Measurements from ENCODE around the gene HERC3. TPM values are rescaled to one million over a fixed set of nuclear protein-coding genes. Genes with fewer than 3 reads are reported as not detected.

HERC3 gene
- total RNA-seq, 1 donor from 2014 or later, result 8.5 TPM

DNA sequence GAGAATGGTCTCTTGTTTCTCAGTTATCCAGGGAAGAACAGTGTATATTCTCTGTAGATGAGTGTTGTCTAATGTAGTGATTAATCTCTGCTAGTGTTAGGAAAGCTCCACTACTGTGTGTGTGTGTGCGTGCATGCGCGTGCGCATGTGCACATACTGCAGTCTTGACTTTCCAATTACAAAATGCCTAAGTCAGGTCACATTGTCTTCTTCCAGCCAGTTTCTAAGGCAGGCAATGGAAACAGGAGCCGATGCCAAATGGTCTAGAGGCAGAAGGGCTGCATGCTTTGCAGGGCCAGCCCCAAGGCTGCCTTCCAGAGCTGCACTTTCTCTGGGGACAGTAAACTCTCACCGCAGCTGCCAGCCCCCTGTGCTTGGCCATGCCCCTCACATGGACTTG, 135.9 kb downstream of the HERC3 start:
- H2AFZ ChIP-seq (ENCODE audit: low read depth, low read length), result no peak overlapping the region
- peaks cover 11% of the 10 kb centered on the region for H3K36me3 ChIP-seq (ENCODE audit: insufficient read depth, low read length)
- TF ChIP-seq EZH2 (IDR thresholded peaks at IDR 0.05; ENCODE audit: insufficient read depth, low read length), result no peak
- TF ChIP-seq, protein P1, sequence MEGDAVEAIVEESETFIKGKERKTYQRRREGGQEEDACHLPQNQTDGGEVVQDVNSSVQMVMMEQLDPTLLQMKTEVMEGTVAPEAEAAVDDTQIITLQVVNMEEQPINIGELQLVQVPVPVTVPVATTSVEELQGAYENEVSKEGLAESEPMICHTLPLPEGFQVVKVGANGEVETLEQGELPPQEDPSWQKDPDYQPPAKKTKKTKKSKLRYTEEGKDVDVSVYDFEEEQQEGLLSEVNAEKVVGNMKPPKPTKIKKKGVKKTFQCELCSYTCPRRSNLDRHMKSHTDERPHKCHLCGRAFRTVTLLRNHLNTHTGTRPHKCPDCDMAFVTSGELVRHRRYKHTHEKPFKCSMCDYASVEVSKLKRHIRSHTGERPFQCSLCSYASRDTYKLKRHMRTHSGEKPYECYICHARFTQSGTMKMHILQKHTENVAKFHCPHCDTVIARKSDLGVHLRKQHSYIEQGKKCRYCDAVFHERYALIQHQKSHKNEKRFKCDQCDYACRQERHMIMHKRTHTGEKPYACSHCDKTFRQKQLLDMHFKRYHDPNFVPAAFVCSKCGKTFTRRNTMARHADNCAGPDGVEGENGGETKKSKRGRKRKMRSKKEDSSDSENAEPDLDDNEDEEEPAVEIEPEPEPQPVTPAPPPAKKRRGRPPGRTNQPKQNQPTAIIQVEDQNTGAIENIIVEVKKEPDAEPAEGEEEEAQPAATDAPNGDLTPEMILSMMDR (IDR thresholded peaks at IDR 0.05; ENCODE audit: insufficient read depth, low read depth, low read length), result no peak
- H3K79me2 ChIP-seq (ENCODE audit: insufficient read depth, low read length), result no peaks in the 10 kb centered on the region
- no peak overlapping the region for H3K9ac ChIP-seq (ENCODE audit: low read length)
- no peaks in the 10 kb centered on the region for H3K9me3 Mint-ChIP-seq (ENCODE audit: unreplicated experiment)
- H3K27me3 ChIP-seq (ENCODE audit: insufficient read depth, low read length), result no peaks in the 10 kb centered on the region
- no peaks in the 10 kb centered on the region for H3K27me3 Mint-ChIP-seq (ENCODE audit: low read depth, unreplicated experiment)
- no peak overlapping the region for H3K27ac ChIP-seq (ENCODE audit: low read depth, low read length)
- H3K4me1 Mint-ChIP-seq (ENCODE audit: low read depth, unreplicated experiment), result no peaks in the 10 kb centered on the region
- H3K4me3 ChIP-seq (ENCODE audit: insufficient read depth, low read depth, low read length), result no peak overlapping the region
- H3K4me2 ChIP-seq (ENCODE audit: low read length), result no peak overlapping the region
- no peaks in the 10 kb centered on the region for H3K4me1 ChIP-seq (ENCODE audit: insufficient read depth, low read length)
- H3K9me3 ChIP-seq (ENCODE audit: insufficient read depth, low read depth, low read length), result no peaks in the 10 kb centered on the region
- peaks cover 15% of the 10 kb centered on the region for H3K36me3 Mint-ChIP-seq (ENCODE audit: low read depth, unreplicated experiment)
- FAIRE-seq (no peak), DNase-seq (ENCODE audit: low read depth) (no peak)
- H3K4me3 Mint-ChIP-seq (ENCODE audit: unreplicated experiment), result no peak overlapping the region
- no peaks in the 10 kb centered on the region for H4K20me1 ChIP-seq (ENCODE audit: insufficient read depth, low read length)
- H3K27ac Mint-ChIP-seq (ENCODE audit: unreplicated experiment), result no peak overlapping the region

DNA sequence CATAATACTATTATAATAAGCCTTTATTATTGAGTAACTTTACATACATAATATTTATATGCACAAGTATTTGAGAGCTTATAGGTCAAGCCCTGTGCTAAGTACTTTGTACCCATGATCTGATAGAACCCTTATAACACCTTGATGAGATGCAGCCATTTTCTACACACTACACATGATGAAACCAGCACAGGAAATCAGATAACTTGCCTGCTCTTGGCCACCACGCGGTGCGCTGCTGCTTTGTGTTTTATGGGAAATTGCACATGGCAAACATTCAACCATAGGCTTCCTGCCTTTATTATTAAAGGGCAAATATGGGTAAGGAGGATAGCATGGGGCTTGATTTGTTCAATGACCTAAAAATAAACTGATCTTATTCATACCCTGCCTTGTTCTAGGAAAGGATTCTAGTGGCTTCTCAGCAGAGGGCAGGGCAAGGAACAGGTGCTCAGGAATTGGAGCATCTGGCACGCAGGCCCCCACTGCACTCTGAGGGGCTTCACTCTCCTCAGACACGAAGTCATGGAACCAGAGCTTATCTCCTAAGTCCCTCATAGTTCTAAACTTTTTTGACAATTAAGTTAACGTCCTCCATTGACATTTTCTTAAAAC, 137.0 kb downstream of the HERC3 start:
- DNase-seq (ENCODE audit: low read depth) (no peak), FAIRE-seq (no peak)
- Histone ChIP-seq H3K27me3 (ENCODE audit: insufficient read depth, low read length) (no peaks in the 10 kb centered on the region), H3K9me3 (ENCODE audit: insufficient read depth, low read depth, low read length) (no peaks in the 10 kb centered on the region), H3K27ac (ENCODE audit: low read depth, low read length) (no peak overlapping the region), H3K4me2 (ENCODE audit: low read length) (no peak overlapping the region), H4K20me1 (ENCODE audit: insufficient read depth, low read length) (no peaks in the 10 kb centered on the region), H3K9ac (ENCODE audit: low read length) (no peak overlapping the region), H3K4me1 (ENCODE audit: insufficient read depth, low read length) (no peaks in the 10 kb centered on the region), H3K4me3 (ENCODE audit: insufficient read depth, low read depth, low read length) (no peak overlapping the region), H3K79me2 (ENCODE audit: insufficient read depth, low read length) (no peaks in the 10 kb centered on the region), H2AFZ (ENCODE audit: low read depth, low read length) (no peak overlapping the region), H3K36me3 (ENCODE audit: insufficient read depth, low read length) (peaks cover 11% of the 10 kb centered on the region)
- H3K9me3 Mint-ChIP-seq (ENCODE audit: unreplicated experiment), result no peaks in the 10 kb centered on the region
- TF ChIP-seq, protein P1 (IDR thresholded peaks at IDR 0.05; ENCODE audit: insufficient read depth, low read depth, low read length), result no peak
- no peak for TF ChIP-seq EZH2 (IDR thresholded peaks at IDR 0.05; ENCODE audit: insufficient read depth, low read length)
- H3K4me1 Mint-ChIP-seq (ENCODE audit: low read depth, unreplicated experiment), result peaks cover 1% of the 10 kb centered on the region
- no peak overlapping the region for H3K27ac Mint-ChIP-seq (ENCODE audit: unreplicated experiment)
- no peak overlapping the region for H3K4me3 Mint-ChIP-seq (ENCODE audit: unreplicated experiment)
- no peaks in the 10 kb centered on the region for H3K27me3 Mint-ChIP-seq (ENCODE audit: low read depth, unreplicated experiment)
- peaks cover 15% of the 10 kb centered on the region for H3K36me3 Mint-ChIP-seq (ENCODE audit: low read depth, unreplicated experiment)

DNA sequence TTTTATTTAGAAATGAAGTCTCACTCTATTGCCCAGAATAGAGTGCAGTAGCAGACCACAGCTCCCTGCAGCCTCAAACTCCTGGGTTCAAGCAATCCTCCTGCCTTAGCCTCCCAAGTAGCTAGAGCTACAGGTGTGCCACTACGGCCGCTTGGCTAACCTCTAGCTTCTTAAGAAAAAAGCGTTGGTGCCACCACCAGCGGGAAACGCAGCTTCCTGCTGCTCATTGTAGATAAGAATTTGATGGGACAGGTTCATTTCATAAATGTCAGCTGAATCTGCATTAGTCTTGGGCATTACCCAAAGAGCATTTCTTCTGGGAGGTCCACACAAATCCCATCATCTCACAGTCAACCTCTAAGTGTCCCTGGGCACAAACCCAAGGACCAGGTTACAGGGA, 138.5 kb downstream of the HERC3 start:
- H3K9me3 ChIP-seq (ENCODE audit: insufficient read depth, low read depth, low read length), result no peaks in the 10 kb centered on the region
- TF ChIP-seq EZH2 (IDR thresholded peaks at IDR 0.05; ENCODE audit: insufficient read depth, low read length), result no peak
- TF ChIP-seq, protein P1 (IDR thresholded peaks at IDR 0.05; ENCODE audit: insufficient read depth, low read depth, low read length), result no peak
- H4K20me1 ChIP-seq (ENCODE audit: insufficient read depth, low read length), result no peaks in the 10 kb centered on the region
- Mint-ChIP-seq H3K27ac (ENCODE audit: unreplicated experiment) (no peak overlapping the region), H3K4me1 (ENCODE audit: low read depth, unreplicated experiment) (peaks cover 1% of the 10 kb centered on the region), H3K9me3 (ENCODE audit: unreplicated experiment) (no peaks in the 10 kb centered on the region), H3K4me3 (ENCODE audit: unreplicated experiment) (no peak overlapping the region), H3K36me3 (ENCODE audit: low read depth, unreplicated experiment) (peaks cover 15% of the 10 kb centered on the region), H3K27me3 (ENCODE audit: low read depth, unreplicated experiment) (no peaks in the 10 kb centered on the region)
- H3K4me2 ChIP-seq (ENCODE audit: low read length), result no peak overlapping the region
- no peaks in the 10 kb centered on the region for H3K4me1 ChIP-seq (ENCODE audit: insufficient read depth, low read length)
- H3K27ac ChIP-seq (ENCODE audit: low read depth, low read length), result no peak overlapping the region
- no peak overlapping the region for H2AFZ ChIP-seq (ENCODE audit: low read depth, low read length)
- H3K9ac ChIP-seq (ENCODE audit: low read length), result no peak overlapping the region
- no peak for FAIRE-seq
- H3K27me3 ChIP-seq (ENCODE audit: insufficient read depth, low read length), result no peaks in the 10 kb centered on the region
- peaks cover 11% of the 10 kb centered on the region for H3K36me3 ChIP-seq (ENCODE audit: insufficient read depth, low read length)
- no peaks in the 10 kb centered on the region for H3K79me2 ChIP-seq (ENCODE audit: insufficient read depth, low read length)
- no peak for DNase-seq (ENCODE audit: low read depth)
- H3K4me3 ChIP-seq (ENCODE audit: insufficient read depth, low read depth, low read length), result no peak overlapping the region
